Loucy (cell line): ENCODE data around the gene NOS3.

Experiments used
- CTCF ChIP-seq: fragments of 200-600 bp; sonication (generic); conservative IDR thresholded peaks from 2 replicates; pipeline ENCODE4 v1.5.1; 2014; ENCODE audit warnings: mild to moderate bottlenecking, antibody characterized with exemption, low read length
- EZH2phosphoT487 ChIP-seq: fragments of 200-600 bp; IDR thresholded peaks from 2 replicates; pipeline ENCODE4 v1.6.1; 2018; ENCODE audit warnings: antibody characterized with exemption, mild to moderate bottlenecking, moderate library complexity, borderline replicate concordance

- TF ChIP-seq CTCF: no peak; the same call in 1 of the 2 replicates
- no peak for TF ChIP-seq EZH2phosphoT487
Observed at GRCh38 chr7:150959739-150960734, 30.8 kb upstream of the NOS3 start.
